GM19372 (cell line): ENCODE measurements around the gene CD27.
A peak's percentile ranks its signal among the peaks of the same experiment; 100 is the strongest.
"Not testable (repeated sequence)": the region's sequence is repeated elsewhere in the genome, so short reads cannot be mapped to it uniquely, and the experiment has no call there.

Source experiments
- ATAC-seq: cut with Tn5 transposase; IDR thresholded peaks from one replicate; pipeline ENCODE4 v1.9.1; 2021; ENCODE audit warnings: mild to moderate bottlenecking, low read depth, moderate library complexity; ENCODE audit not compliant: unreplicated experiment

CD27 gene

GRCh38 chr12:6477601-6478377, 33.0 kb downstream of the CD27 start:
- not testable (repeated sequence) for ATAC-seq

DNA sequence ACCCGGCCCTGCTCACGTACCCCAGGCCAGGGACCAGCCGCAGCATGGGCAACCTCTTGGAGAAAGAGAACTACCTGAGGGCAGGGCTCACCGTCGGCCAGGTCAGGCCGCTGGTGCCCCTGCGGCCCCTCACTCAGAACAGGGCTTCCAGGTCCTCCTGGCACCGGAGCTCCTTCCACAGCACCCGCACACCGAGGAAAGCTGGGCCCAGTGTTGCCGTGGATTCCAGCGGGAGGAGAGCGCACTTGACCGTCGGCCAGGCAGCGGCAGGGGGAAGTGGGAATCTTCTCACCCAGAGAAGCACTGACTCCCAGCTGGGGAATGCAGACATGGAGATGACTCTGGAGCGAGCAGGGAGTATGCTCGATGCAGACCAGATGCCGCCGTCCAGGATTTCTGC, 33.7 kb downstream of the CD27 start:
- no peak for ATAC-seq

GRCh38 chr12:6488240-6488639, 43.5 kb downstream of the CD27 start:
- no peak for ATAC-seq

- no peak for ATAC-seq
These were observed 44.7 kb downstream of the CD27 start for GRCh38 chr12:6489449-6489848.

DNA sequence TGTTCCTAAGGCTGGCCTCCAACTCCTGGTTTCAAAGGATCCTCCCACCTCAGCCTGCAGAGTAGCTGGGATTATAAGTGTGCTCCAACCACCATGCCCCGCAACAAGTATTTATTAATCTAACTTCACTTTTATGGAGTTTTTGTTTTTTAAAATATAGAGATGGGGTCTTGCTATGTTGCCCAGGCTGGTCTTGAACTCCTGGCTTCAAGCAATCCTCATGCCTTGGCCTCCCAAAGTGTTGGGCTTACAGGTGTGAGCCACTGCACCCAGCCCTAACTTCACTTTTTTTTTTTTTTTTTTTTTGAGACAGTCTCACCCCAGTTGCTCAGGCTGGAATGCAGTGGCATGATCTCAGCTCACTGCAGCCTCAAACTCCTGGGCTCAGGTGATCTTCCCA, 45.9 kb downstream of the CD27 start:
- not testable (repeated sequence) for ATAC-seq

DNA sequence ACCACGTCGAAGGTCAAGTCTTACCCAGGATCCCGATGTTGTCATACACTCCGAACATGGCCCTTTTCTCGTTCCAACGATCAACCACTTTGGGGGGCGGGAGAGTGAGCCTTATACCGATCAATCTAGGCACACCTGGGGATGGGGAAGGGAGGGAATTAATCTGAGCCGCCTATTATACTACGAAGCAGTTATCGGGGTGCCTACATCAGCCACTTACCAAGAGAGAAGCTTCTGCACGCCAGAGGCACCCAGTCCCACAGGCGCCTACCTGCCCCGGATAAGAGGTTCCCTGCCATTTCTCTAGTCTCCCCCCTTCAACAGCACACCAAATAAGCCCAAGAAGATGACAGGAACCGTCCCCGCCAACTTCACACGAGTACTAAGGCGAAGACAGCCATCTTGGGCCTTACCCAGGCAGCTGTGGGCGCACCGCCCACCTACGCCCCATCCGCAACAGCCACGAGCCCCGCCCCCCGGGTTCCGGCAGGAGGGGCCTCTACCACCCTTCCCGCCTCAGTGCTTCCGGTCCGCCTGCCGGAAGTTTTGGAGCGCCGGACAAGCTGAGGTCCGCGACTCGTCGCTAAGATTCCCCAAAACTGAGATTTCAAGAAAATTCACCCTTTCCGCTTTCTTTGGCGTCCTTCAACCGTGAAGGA, 48.2 kb downstream of the CD27 start, which contains the start of gene MRPL51:
Gene MRPL51, minus strand, starts transcription at position 425 of the 659 bp plus-strand sequence. Its CDS starts 126 bp downstream, at position 299.
- peak; percentile 61 for ATAC-seq

DNA sequence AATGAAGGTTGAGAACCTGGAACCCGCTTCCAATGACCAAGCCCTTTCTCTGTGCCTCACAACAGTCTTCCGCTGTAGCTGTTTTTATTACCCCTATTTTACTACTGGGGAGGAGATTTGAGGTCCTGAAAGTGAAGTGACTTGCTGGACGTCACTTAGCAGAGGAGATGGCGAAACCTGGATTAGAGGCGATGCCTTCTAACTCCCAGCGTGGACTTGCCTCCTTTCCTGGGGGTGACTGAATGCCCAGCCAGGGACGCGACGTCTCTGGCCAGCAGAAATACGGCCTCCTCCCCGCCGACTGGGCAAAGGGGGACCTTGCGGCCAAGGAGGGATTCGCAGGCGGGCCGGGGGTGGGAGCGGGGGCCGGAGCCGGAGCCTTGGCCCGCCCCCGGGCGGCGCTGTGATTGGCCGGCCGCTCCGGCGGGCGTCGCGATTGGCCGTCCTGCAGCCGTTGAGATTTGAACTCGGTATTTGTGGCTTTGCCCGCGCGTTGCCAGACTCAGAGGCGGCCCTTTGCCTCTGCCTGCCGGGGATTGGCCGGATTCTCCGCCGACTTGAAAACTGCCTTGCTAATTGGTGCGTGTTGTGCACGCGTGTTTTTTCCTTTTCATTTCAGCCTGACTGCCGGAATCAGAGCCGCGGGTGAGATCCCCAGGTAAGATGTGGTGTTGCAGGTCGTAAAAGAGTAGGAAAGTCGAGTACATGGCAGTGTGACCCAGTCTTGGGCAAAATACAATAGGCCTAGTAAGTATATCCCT, 48.9 kb downstream of the CD27 start, which contains the start of gene NCAPD2:
Gene NCAPD2, plus strand, starts transcription at position 606 of the 761 bp plus-strand sequence. CDS start 997 bp downstream, outside the sequence.
- peak; percentile 91 for ATAC-seq

DNA sequence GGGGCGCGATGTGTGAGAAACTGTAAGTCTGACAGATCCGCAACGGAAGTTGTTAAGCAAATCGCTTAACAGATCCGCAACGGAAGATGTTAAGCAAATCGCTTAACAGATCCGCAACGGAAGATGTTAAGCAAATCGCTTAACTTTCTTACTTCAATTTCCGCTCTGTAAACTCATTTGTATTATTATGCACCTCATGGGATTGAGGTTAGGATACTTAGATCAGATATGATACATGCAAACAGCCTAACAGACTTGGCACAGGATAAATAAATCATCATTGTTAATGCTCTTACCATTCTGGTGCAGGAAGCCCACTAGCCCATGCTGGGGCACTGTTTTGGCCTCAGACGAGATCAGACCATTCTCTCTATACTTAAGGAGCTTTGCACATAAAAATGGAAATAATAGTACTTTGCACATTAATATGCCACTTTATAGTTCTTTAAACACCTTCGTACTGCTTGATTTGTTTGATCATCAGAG, 49.5 kb downstream of the CD27 start:
- ATAC-seq: no peak

DNA sequence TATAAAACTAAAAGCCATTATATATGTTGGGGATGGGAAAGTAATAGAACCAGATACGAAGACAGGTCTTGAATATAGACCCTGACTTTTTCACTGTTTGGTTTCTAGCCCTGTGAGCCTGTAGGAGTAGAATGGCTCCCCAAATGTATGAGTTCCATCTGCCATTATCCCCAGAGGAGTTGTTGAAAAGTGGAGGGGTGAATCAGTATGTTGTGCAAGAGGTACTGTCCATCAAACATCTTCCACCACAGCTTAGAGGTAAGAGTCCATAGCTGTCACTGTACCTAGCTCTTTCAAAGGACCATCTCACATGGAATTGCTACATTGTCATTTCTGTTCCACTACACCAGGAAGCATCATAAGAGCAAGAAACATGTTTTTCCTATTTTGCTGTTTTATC, 50.2 kb downstream of the CD27 start:
- no peak for ATAC-seq

- ATAC-seq: not testable (repeated sequence)
These were observed 52.5 kb downstream of the CD27 start for GRCh38 chr12:6497291-6497690.

GRCh38 chr12:6500466-6500865, 55.7 kb downstream of the CD27 start:
- ATAC-seq: no peak
